SHP77 (cell line): ENCODE data around the gene SH3PXD2A.

Experiments used
- DNase-seq, 2 experiments: peaks; one replicate each; lab custom pipeline; 2025; lab: John Stamatoyannopoulos, UW

Gene SH3PXD2A

GRCh38 chr10:103723557-103723956, 131.8 kb downstream of the SH3PXD2A start:
- DNase-seq = no peak

DNA sequence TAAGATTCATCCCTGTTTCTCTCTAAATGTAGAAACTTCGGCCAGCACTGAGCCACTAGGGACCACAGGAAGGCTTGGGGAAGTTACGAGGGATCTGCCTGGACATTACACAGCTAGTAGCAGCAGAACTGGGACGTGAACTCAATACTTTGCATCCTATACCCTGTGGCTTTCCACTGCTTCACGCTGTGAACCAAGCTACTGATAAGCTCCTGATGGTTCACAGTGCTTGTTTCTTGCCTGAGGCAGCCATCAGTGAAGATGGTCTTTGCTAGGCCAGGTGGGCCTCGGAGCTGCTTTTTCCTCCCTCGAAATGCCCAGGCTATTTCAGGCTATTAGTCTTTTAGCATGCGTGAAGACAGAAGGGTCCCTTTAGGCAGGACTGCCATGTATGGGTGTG, 132.7 kb downstream of the SH3PXD2A start:
- DNase-seq = no peak

DNA sequence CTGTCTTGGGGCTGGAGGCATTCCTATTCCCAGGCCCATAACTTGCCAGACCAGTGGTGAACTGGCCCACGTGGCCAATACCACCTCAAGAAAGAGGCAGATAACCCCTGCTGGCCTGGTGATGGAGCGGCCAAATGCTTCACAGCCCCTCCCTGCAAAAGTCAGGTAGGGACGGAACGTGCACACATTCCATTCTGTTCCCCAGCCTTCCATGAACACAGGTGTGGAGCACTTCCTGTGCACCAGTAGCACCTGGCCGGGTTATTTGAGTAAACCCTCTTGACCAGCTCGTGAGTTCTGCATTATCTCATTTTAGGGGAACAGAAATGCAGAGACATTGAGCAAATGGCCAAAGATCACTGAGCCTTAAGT, 134.4 kb downstream of the SH3PXD2A start:
- no peak for DNase-seq

GRCh38 chr10:103720328-103720963, 134.9 kb downstream of the SH3PXD2A start:
- DNase-seq = no peak

DNA sequence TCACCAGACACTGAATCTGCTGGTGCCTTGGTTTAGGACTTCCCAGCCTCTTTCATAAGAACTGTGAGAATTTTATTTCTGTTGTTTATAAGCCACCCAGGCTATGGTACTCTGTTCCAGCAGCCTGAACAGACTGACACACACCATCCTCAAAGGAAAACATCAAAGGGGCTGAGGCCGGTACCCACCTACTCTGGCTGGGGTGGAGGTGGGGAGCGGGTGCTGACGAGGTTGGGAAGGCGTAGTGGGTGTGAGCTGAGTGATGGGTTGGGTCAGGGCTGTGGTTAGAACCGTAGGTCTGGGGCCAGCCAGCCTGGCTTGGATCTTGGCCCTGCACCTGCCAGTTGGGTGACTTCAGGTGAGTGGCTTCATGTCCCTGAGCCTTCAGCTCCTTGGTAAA, 136.3 kb downstream of the SH3PXD2A start:
- no peak for DNase-seq

- no peak for DNase-seq
Observed at GRCh38 chr10:103718247-103718620, 137.1 kb downstream of the SH3PXD2A start.

DNA sequence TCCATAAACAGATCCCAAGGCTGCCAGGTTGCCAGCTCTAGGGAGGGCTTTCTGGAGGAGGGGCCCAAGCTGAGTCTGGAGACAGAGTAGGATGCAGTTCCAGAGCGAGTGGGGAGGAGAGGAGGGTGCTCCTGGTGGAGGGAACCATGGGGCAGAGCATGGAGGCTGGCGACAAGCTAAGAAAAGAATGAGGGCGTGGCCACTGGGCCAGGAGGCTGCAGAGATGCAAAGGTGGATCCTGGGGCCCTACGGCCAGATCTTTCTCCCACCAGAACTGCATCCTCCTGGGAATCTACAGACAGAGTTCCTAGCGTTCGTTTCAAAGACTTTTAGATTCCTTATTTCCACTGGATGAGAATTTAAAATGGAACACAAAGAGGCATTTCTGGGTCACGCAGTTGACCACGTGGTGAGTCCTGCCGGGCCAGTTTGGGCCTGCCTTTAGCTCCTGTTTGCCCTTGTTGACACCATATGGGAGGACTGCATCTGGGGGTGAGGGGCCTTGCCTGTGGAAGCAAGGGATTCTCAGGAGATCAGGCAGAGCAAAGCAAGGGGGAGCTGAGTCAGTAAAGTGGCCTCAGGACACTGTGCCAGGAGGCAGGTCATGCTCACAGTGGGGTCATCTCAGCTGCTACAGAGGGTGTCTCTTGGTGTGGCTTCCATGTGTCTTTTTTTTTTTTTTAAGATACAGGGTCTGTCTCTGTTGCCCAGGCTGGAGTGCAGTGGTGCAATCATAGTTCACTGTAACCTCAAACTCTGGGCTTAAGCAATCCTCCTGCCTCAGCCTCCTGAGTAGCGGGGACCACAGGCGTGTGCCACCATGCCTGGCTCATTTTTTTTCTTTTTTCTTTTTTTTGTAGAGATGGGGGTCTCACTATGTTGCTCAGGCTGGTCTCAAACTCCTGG, 137.8 kb downstream of the SH3PXD2A start:
- no peak for DNase-seq

DNA sequence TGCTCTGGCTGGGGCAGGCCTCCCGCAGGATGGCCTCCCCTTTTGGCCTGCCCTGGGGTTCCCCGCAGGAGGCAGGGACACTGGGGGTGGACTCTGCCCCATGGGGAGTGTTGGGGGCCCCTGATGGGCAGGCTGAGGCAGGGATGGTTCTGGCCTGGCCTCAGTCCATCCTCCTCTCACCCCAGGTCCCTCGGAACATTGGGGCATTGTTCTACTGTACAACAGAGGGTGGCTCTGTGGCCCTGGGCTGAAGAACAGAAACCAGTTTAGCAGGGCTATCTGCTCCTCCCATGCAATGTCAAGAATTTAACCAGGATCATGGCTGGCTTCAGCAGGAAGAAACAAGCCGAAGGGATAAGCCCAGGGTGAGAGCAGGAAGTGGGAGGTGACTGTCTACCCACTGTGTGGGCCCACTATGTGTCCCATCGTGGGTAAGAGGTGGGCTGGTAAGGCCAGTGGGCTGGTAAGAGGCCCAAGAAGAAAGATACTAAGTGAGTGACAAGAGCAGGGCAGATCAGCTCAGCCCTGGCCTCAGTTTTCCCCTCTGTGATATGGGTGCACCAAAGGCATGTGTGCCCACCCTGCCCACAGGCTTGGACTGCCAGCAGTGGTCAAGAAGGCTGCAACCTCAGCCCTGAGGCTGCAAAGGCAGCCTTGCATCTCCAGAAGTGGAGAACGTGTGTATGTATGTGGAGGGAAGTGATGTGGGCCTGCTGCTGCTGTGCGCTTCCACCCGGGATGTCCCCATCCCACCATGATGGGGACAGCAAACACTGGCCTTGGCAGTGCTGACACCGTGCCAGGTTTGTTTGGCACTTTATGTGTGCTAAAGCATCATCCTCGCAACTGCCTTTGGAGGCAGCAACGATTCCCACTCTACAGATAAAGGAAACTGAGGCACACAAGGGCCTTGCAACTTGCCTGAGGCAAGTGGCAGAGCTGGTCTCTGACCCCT, 138.9 kb downstream of the SH3PXD2A start:
- no peak for DNase-seq

DNA sequence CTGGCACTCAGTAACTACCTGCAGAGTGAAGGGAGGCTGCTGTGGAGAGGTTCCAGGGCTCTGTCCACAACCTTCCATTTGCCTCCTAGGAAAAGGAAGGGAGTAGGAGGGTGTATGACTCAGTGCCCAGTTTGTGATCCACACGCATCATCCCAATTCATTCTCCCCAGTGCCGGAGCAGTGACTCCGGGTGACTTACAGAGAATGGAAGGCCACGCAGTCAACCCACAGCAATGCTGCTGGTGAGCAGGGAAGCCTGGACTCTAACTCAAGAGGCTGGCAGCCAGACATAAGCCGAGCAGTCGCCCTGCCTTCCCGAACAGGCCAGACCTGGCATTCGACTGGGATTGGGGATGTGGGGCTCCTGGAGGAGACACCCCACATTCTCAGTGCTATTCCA, 139.9 kb downstream of the SH3PXD2A start:
- DNase-seq = no peak

DNA sequence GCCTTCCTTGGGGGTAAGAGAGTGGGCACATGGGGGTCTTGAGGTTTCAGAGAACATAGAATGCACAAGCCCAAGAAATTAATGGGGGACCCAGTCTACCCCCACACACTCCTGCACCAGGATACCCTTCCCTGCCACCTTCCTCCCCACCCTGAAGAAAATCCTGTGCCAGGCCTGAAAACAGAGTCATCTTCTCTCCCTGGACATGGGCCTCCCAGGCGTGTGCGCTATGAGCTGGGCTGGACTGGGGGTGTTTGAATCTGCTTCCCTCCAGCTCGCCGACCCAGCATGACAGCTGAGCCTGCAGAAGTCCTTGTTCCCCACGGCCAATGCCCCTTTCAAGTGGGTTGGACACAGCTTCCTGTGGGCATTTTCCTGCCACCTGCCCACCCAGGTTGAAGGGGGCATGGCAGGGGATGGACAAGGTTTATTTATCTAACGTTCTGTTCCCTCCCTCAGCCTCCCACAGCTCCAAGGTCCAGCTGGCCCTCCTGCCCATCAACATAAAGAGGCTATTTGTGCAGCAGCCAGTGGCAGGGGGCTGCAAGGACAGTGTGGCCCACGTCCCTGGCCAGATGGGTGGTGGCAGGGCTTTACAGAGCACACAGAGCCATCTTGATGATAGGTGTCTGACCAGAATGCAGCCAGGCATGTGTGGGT, 141.0 kb downstream of the SH3PXD2A start:
- DNase-seq = no peak

GRCh38 chr10:103713676-103714075, 141.7 kb downstream of the SH3PXD2A start:
- no peak for DNase-seq

DNA sequence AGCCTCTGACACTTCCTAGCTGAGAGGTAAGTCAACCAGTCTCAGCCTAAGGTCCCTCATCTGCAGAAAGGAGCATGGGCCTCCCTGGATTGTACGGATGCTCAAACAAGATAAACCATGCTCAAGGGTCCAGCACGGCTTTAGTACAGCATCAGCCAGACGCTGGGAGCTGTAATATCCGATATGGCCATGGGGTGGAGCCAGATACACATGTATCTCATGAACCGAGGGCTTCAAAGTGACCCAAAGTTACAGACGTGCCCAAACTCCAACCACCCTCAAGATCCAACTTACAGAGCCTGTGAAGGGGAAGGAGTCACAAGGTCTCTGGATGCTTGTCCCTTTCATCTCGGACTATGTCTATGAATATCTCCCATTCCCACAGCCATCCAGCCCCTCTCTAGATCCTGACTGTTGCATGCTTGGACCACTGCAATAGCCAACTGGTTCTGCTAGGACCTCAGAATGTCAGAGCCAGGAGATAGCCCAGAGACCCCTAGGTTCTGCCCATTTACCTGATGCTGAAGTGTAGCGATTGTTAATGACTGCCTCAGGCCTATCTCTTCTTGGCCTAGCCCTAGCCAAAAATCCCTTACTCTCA, 142.4 kb downstream of the SH3PXD2A start:
- DNase-seq = peak; percentile 42 to 52

DNA sequence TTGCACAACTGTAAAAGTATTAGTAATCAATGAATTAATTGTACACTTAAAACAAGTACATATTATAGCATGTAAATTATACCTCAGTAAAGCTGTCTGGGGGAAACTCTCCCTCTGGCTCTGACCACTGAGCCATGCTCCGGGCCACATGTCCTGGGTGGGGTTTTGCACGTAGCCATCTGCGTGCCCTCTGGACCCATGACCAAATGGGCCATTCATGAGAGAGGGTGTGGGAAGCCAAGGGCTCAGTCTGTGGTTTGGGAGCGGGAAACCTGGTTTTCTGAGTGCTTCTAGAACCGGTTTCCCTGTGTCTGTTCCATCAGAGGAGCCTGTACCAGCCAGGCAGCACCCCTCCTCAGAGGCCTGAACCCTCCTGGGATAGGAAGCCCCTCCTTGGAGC, 143.2 kb downstream of the SH3PXD2A start:
- DNase-seq = no peak

- no peak for DNase-seq
Observed at GRCh38 chr10:103711351-103711994, 143.9 kb downstream of the SH3PXD2A start.

- DNase-seq = no peak
Observed at GRCh38 chr10:103710490-103710889, 144.9 kb downstream of the SH3PXD2A start.

- DNase-seq = no peak
Observed at GRCh38 chr10:103709341-103709920, 145.9 kb downstream of the SH3PXD2A start.

GRCh38 chr10:103708627-103709288, 146.6 kb downstream of the SH3PXD2A start:
- DNase-seq = no peak

DNA sequence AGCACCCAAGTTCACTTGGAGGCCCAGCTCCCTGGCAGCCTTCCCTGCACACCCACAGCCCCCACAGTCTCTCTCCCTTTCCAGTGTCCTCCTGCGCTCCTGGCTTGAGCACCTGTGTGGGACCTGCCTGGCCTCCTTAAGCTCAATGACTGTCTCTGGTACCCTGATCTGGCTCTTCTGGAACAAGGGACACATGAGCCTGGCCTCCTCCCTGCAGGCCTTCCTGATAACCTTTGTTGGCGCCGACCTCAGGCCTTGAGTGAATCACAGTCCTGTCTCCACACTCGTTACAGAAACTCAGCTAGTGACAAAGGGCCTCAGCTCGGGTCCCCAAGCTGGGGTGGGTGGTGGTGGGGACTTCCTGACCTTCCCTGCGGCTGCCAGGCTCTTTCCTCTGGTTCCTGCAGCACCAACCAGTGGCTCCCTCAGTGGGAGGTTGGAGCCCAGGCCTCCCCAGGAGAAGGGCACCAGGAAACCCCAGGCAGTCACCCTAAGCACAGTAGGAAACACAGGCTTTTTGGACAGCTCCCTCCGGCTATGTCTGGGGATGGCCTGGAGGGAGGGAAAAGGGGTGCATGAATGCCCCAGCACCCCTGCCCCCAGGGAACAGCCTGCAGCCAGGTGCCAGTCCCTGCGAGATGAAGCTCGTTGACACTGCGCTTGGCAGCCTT, 147.3 kb downstream of the SH3PXD2A start:
- no peak for DNase-seq

- no peak for DNase-seq
Observed at GRCh38 chr10:103706762-103707161, 148.6 kb downstream of the SH3PXD2A start.
